ENCODE measurements around the gene APBB2. TPM values are rescaled to one million over a fixed set of nuclear protein-coding genes. Genes with fewer than 3 reads are reported as not detected.

Gene APBB2
- total RNA-seq, 1 experiment from 2014 or later = 46.0 TPM

- H3K4me3 ChIP-seq = no peak overlapping the region
- no peaks in the 10 kb centered on the region for H3K36me3 ChIP-seq (ENCODE audit: low read depth)
- no TSS peak for BruUV-seq (replicated peaks)
- TF ChIP-seq CTCF (conservative IDR thresholded peaks at IDR 0.05) (no peak), EZH2 (IDR thresholded peaks at IDR 0.05; ENCODE audit: low read depth) (no peak)
- H2AFZ ChIP-seq = no peak overlapping the region
- ChIA-PET CTCF (interaction anchor here (0.6 to 0.7 kb wide), 2 partner anchors 76 to 263 kb away, joined by 4 to 5 read pairs; no protein-coding TSS in a partner anchor), POLR2A (ENCODE audit: unreplicated experiment) (no interaction called here)
- H3K9me2 ChIP-seq (ENCODE audit: insufficient read depth) = no peaks in the 10 kb centered on the region
- H3F3A ChIP-seq (ENCODE audit: insufficient read depth, low read depth) = no peaks in the 10 kb centered on the region
- no peaks in the 10 kb centered on the region for H3K9me3 ChIP-seq (ENCODE audit: insufficient read depth, low read depth)
- H3K79me2 ChIP-seq (ENCODE audit: low read depth) = no peaks in the 10 kb centered on the region
- no peak for DNase-seq
- H3K4me2 ChIP-seq = no peak overlapping the region
- intact Hi-C loops (cut with micrococcal nuclease; ENCODE audit: unreplicated experiment) = no loop called here
- no peaks in the 10 kb centered on the region for H4K20me1 ChIP-seq (ENCODE audit: insufficient read depth)
- no peaks in the 10 kb centered on the region for H3K4me1 ChIP-seq (replicated peaks; ENCODE audit: insufficient read depth)
- no peaks in the 10 kb centered on the region for H3K27me3 ChIP-seq (ENCODE audit: insufficient read depth, low read depth)
- H3K27ac ChIP-seq = no peak overlapping the region
These were observed 367.8 kb downstream of the APBB2 start for GRCh38 chr4:40846532-40846931.

DNA sequence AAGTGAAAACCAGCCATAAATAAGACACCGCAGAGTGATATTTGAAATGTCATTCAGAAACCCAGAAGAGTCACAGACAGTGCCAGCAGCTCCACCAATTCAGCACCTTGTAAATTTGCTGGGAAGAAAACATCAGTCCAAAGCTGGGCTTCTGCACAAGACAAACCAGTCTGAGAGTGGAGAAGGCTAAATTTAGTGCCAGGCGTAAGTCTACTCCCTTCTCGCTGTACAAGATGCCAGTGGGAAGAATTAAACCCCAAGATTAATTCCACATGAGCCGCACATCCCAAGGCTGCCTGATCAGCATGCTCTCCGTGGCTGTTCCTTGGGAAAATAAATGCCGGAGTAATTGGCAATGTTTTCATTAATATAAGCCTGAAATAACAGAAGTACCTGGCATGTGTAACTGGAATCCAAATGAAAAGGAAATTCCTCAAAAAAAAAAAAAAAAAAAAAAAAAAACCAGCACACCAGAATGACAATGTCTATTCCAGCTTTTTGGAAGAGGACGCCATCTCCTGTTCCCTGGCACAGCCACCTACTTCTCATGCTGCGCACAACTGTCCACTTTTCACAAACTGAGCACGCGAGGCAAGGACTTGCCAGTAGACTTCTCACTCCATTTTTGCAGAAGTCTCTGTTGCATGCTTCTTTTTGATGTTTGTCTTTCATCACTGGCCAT is 369.0 kb downstream of the APBB2 start:
- DNase-seq = no peak
- no TSS peak for BruUV-seq (replicated peaks)
- Histone ChIP-seq H2AFZ (no peak overlapping the region), H3K9me2 (ENCODE audit: insufficient read depth) (no peaks in the 10 kb centered on the region), H3K36me3 (ENCODE audit: low read depth) (no peaks in the 10 kb centered on the region), H3F3A (ENCODE audit: insufficient read depth, low read depth) (no peaks in the 10 kb centered on the region), H3K79me2 (ENCODE audit: low read depth) (no peaks in the 10 kb centered on the region), H3K4me1 (replicated peaks; ENCODE audit: insufficient read depth) (no peaks in the 10 kb centered on the region), H3K27ac (no peak overlapping the region), H3K4me2 (no peak overlapping the region), H3K9me3 (ENCODE audit: insufficient read depth, low read depth) (no peaks in the 10 kb centered on the region), H3K27me3 (ENCODE audit: insufficient read depth, low read depth) (no peaks in the 10 kb centered on the region), H4K20me1 (ENCODE audit: insufficient read depth) (no peaks in the 10 kb centered on the region), H3K4me3 (no peak overlapping the region)
- CTCF ChIA-PET = no interaction called here
- intact Hi-C loops (cut with micrococcal nuclease; ENCODE audit: unreplicated experiment) = no loop called here
- POLR2A ChIA-PET (ENCODE audit: unreplicated experiment) = no interaction called here
- TF ChIP-seq CTCF (conservative IDR thresholded peaks at IDR 0.05) = no peak
- TF ChIP-seq EZH2 (IDR thresholded peaks at IDR 0.05; ENCODE audit: low read depth) = no peak

GRCh38 chr4:40844261-40844660 is 370.1 kb downstream of the APBB2 start:
- H3F3A ChIP-seq (ENCODE audit: insufficient read depth, low read depth) = no peaks in the 10 kb centered on the region
- intact Hi-C loops (cut with micrococcal nuclease; ENCODE audit: unreplicated experiment) = no loop called here
- H3K9me2 ChIP-seq (ENCODE audit: insufficient read depth) = no peaks in the 10 kb centered on the region
- no peaks in the 10 kb centered on the region for H3K4me1 ChIP-seq (replicated peaks; ENCODE audit: insufficient read depth)
- no TSS peak for BruUV-seq (replicated peaks)
- CTCF ChIA-PET = no interaction called here
- POLR2A ChIA-PET (ENCODE audit: unreplicated experiment) = interaction anchor here (0.7 kb wide), 1 partner anchor 435 kb away, joined by 4 read pairs; no protein-coding TSS in a partner anchor
- no peak overlapping the region for H3K4me3 ChIP-seq
- H3K9me3 ChIP-seq (ENCODE audit: insufficient read depth, low read depth) = no peaks in the 10 kb centered on the region
- no peak for TF ChIP-seq EZH2 (IDR thresholded peaks at IDR 0.05; ENCODE audit: low read depth)
- no peak for TF ChIP-seq CTCF (conservative IDR thresholded peaks at IDR 0.05)
- H3K36me3 ChIP-seq (ENCODE audit: low read depth) = no peaks in the 10 kb centered on the region
- no peak for DNase-seq
- H3K79me2 ChIP-seq (ENCODE audit: low read depth) = no peaks in the 10 kb centered on the region
- no peak overlapping the region for H3K4me2 ChIP-seq
- no peak overlapping the region for H3K27ac ChIP-seq
- H2AFZ ChIP-seq = no peak overlapping the region
- no peaks in the 10 kb centered on the region for H3K27me3 ChIP-seq (ENCODE audit: insufficient read depth, low read depth)
- no peaks in the 10 kb centered on the region for H4K20me1 ChIP-seq (ENCODE audit: insufficient read depth)
